ENCODE data around the gene TSC2. TPM values are rescaled to one million over a fixed set of nuclear protein-coding genes. Genes with fewer than 3 reads are reported as not detected.

TSC2 gene
- total and polyA plus RNA-seq, 4 donors: 36.5 to 146 (median 72.7) TPM

- Histone ChIP-seq H3K4me1 (ENCODE audit: control insufficient read depth in 5 of 5, insufficient read depth in 5 of 5, low read length in 5 of 5) (peaks cover 0 to 9% (median 5%) of the 10 kb centered on the region in 5 donors), H3K4me3 (no peak overlapping the region), H3K36me3 (ENCODE audit: control insufficient read depth in 4 of 4, insufficient read depth in 4 of 4, low read length in 4 of 4) (peaks cover 0 to 52% (median 19%) of the 10 kb centered on the region in 4 donors), H3K27ac (ENCODE audit: low read depth in 1 of 2, low read length in 1 of 2) (no peak overlapping the region), H3K9ac (ENCODE audit: insufficient read depth in 1 of 2, low read length in 2 of 2) (no peak overlapping the region), H3K9me3 (ENCODE audit: control insufficient read depth in 4 of 4, insufficient read depth in 3 of 4, low read length in 3 of 4) (no peaks in the 10 kb centered on the region), H3K27me3 (ENCODE audit: control insufficient read depth in 3 of 3, insufficient read depth in 3 of 3, low read length in 2 of 3) (no peaks in the 10 kb centered on the region)
- no peak for ATAC-seq (ENCODE audit: insufficient read depth, low FRiP score)
- WGBS, 2 donors: 96% methylated on average over 21 of the region's 21 CpGs
- DNase-seq: no peak
- TF ChIP-seq CTCF (IDR thresholded peaks at IDR 0.05; ENCODE audit: control extremely low read depth, extremely low read depth): no peak
Observed at GRCh38 chr16:2053211-2053610, 5.4 kb downstream of the TSC2 start.

GRCh38 chr16:2053897-2054296, 6.1 kb downstream of the TSC2 start:
- peaks cover 0 to 2% (median 0%) of the 10 kb centered on the region in 5 donors for H3K4me1 ChIP-seq (ENCODE audit: control insufficient read depth in 5 of 5, insufficient read depth in 5 of 5, low read length in 5 of 5)
- TF ChIP-seq CTCF (IDR thresholded peaks at IDR 0.05; ENCODE audit: control extremely low read depth, extremely low read depth): no peak
- no peak overlapping the region for H3K4me3 ChIP-seq
- no peak overlapping the region for H3K27ac ChIP-seq (ENCODE audit: low read depth in 1 of 2, low read length in 1 of 2)
- ATAC-seq (ENCODE audit: insufficient read depth, low FRiP score): no peak
- WGBS, 2 donors: 95 to 97% methylated on average over 17 of the region's 17 CpGs
- H3K36me3 ChIP-seq (ENCODE audit: control insufficient read depth in 4 of 4, insufficient read depth in 4 of 4, low read length in 4 of 4): peaks cover 0 to 58% (median 23%) of the 10 kb centered on the region in 4 donors
- H3K9ac ChIP-seq (ENCODE audit: insufficient read depth in 1 of 2, low read length in 2 of 2): no peak overlapping the region
- no peaks in the 10 kb centered on the region for H3K27me3 ChIP-seq (ENCODE audit: control insufficient read depth in 3 of 3, insufficient read depth in 3 of 3, low read length in 2 of 3)
- DNase-seq: no peak
- no peaks in the 10 kb centered on the region for H3K9me3 ChIP-seq (ENCODE audit: control insufficient read depth in 4 of 4, insufficient read depth in 3 of 4, low read length in 3 of 4)

- peaks cover 0 to 58% (median 23%) of the 10 kb centered on the region in 4 donors for H3K36me3 ChIP-seq (ENCODE audit: control insufficient read depth in 4 of 4, insufficient read depth in 4 of 4, low read length in 4 of 4)
- H3K27me3 ChIP-seq (ENCODE audit: control insufficient read depth in 3 of 3, insufficient read depth in 3 of 3, low read length in 2 of 3): no peaks in the 10 kb centered on the region
- no peak overlapping the region for H3K9ac ChIP-seq (ENCODE audit: insufficient read depth in 1 of 2, low read length in 2 of 2)
- H3K4me1 ChIP-seq (ENCODE audit: control insufficient read depth in 5 of 5, insufficient read depth in 5 of 5, low read length in 5 of 5): no peaks in the 10 kb centered on the region
- 88 to 91% methylated on average over 29 of the region's 29 CpGs for WGBS, 2 donors
- DNase-seq: no peak
- no peak overlapping the region for H3K4me3 ChIP-seq
- no peaks in the 10 kb centered on the region for H3K9me3 ChIP-seq (ENCODE audit: control insufficient read depth in 4 of 4, insufficient read depth in 3 of 4, low read length in 3 of 4)
- TF ChIP-seq CTCF (IDR thresholded peaks at IDR 0.05; ENCODE audit: control extremely low read depth, extremely low read depth): no peak
- ATAC-seq (ENCODE audit: insufficient read depth, low FRiP score): no peak
- H3K27ac ChIP-seq (ENCODE audit: low read depth in 1 of 2, low read length in 1 of 2): no peak overlapping the region
Observed at GRCh38 chr16:2054543-2055245, 6.9 kb downstream of the TSC2 start.
